ENCODE results near the gene KIF1A.
"Not testable (repeated sequence)": the region's sequence is repeated elsewhere in the genome, so short reads cannot be mapped to it uniquely, and the experiment has no call there.

Gene KIF1A

DNA sequence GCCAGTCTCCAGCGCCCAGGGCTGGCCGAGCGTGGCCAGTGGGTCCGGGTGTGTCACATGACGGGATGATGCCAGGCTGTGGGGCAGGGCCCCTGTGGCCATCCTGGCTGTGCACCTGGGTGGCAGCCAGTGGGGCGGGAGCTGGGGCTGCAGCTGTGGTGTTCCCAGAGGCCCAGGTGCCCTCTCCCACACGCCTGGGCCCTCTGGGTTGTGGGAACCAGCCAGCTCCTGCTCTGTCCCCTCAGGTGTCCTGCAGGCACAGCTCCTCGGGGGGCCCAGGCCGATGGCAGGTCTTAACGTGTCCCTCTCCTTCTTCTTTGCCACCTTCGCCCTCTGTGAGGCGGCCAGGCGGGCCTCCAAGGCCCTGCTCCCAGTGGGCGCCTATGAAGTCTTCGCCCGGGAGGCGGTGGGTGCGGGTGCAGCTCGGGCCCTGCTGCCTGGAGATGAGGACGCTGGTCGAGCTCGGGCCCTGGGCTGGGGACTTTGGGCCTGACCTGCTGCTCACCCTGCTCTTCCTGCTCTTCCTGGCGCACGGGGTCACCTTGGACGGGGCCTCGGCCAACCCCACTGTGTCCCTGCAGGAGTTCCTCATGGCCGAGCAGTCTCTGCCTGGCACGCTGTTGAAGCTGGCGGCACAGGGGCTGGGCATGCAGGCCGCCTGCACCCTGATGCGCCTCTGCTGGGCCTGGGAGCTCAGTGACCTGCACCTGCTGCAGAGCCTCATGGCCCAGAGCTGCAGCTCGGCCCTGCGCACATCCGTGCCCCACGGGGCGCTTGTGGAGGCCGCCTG is 128.2 kb downstream of the KIF1A start, which contains the start of gene AQP12A:
TSS of gene AQP12A (plus strand) at position 236 of the 790 bp plus-strand sequence. CDS start at position 284, 48 bp downstream.
- not testable (repeated sequence) for H3K4me3 ChIP-seq (replicated peaks; ENCODE audit: low read depth, low read length); DNase-seq (ENCODE audit: low read depth)

- H3K4me3 ChIP-seq (replicated peaks; ENCODE audit: low read depth, low read length); DNase-seq (ENCODE audit: low read depth): not testable (repeated sequence)
Measured at GRCh38 chr2:240691075-240691427, 129.0 kb downstream of the KIF1A start.

GRCh38 chr2:240690421-240691074 is 129.5 kb downstream of the KIF1A start:
- H3K4me3 ChIP-seq (replicated peaks; ENCODE audit: low read depth, low read length); DNase-seq (ENCODE audit: low read depth): not testable (repeated sequence)

DNA sequence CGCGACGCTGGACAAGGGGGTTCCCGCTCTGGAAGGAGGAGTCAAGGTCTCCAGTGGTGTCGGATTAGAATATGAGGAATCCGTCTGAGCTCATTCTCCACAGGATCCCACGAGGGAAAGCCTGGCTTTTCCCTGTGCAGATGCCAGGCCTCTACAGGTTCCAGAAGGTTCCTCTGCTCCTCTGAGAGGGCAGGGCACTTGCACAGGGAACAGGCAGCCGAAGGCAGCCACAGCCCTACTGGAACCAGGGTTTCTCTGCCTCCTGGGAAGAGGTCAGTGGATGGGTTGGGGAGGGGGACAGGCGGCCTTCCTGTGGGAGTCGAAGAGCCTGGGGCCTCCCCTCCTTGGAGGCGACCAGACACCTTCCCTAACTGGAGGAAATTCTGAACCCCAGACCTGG is 130.0 kb downstream of the KIF1A start:
- DNase-seq (ENCODE audit: low read depth), result no peak
- TF ChIP-seq CTCF (IDR thresholded peaks at IDR 0.05; ENCODE audit: low read length, missing control alignments), result no peak
- no peak overlapping the region for H3K4me3 ChIP-seq (replicated peaks; ENCODE audit: low read depth, low read length)

DNA sequence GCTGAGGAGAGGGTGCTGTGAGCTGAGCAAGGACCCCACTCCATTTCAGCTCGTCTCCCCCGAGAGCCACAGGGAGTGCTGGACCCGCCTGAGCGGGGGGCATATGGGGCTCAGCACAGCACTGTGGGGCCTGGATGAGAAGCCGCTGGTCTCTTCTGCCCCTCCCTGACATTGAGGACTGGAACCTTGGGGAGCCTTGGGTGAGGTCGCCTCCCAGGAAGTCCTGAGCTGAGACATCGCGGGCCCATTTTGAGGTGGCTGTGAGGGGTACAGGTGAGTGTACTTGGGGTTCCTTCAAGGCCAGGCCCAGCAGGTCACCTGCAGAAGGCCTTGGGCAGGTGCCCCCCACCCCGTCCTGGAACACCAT is 131.5 kb downstream of the KIF1A start:
- TF ChIP-seq CTCF (IDR thresholded peaks at IDR 0.05; ENCODE audit: low read length, missing control alignments), result no peak
- H3K4me3 ChIP-seq (replicated peaks; ENCODE audit: low read depth, low read length), result no peak overlapping the region
- DNase-seq (ENCODE audit: low read depth), result no peak

DNA sequence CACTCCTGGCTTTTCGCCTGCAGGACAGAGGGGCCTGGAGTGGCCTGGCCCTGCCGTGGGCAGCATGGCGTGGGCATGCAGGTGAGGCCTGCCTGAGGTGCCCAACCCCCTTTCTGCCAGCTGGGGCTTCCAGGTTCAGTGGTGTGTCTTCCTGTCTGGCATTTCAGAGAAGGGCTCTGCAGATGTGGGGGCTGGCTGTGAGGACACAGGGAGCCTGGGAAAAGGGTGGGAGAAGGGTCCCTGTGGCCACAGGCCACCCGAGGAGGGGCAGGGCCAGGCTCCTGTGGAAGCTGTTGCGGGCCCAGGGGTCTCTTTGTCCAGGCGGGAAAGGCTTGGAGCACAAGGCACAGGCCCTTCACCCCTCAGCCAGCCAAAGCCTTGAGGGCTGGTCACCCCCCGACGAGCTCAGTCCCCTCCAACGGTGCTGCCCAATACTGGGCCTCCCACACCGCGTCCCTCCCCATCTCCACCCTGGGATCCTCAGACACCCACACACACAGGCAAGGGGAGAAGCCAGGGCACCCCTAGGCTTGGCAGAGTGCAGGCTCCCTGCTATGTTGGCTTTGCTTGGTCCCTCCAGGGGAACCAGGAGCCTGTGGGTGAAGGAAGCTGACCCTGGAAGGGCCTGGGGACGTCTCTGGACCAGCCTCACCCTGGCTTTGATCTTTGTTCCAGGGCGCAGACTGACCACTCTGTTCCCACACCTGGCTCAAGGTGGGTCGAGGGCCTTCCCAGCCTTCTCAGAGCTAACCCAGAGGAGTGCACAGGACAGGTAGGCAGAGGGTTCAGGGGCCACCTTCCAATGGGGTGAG is 132.1 kb downstream of the KIF1A start:
- H3K4me3 ChIP-seq (replicated peaks; ENCODE audit: low read depth, low read length), result no peak overlapping the region
- TF ChIP-seq CTCF (IDR thresholded peaks at IDR 0.05; ENCODE audit: low read length, missing control alignments), result no peak
- no peak for DNase-seq (ENCODE audit: low read depth)

DNA sequence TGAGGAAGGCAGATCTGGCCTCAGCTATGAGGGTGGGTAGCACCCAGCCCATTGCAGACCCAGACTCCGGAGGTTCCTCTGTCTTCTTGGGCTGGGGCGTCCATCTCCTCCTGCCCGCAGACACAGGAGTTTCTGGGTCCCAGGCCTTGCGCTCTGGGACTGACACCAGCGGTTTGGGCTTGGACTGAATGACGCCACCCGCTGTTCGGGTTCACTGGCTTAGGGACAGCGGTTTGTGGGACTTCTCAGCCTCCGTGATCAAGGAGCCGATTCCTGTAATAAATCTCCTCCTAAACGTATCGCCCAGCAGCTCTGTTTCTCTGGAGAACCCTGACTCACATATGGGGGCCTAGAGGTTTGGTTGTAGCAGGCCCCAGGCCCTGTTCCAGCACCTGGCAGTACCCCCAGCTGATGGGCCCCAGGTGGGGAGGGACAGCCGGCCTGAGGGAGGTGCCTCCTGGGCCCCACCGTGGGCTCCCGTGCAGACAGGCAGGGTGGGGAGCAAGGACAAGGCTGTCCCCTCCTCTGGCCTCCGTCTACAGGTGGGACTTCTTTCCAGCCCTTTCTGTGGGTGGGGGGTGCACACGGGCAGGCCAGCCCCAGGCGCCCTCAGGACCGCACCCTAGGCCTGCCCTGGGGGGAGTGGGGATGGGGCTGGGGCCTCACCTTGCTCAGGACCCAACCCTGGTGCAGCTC is 132.8 kb downstream of the KIF1A start:
- no peak for DNase-seq (ENCODE audit: low read depth)
- TF ChIP-seq CTCF (IDR thresholded peaks at IDR 0.05; ENCODE audit: low read length, missing control alignments), result no peak
- H3K4me3 ChIP-seq (replicated peaks; ENCODE audit: low read depth, low read length), result no peak overlapping the region

- TF ChIP-seq CTCF (IDR thresholded peaks at IDR 0.05; ENCODE audit: low read length, missing control alignments), result no peak
- DNase-seq (ENCODE audit: low read depth), result no peak
- H3K4me3 ChIP-seq (replicated peaks; ENCODE audit: low read depth, low read length), result no peak overlapping the region
Measured at GRCh38 chr2:240686460-240686859, 133.6 kb downstream of the KIF1A start.

All from fibroblast of pulmonary artery (primary cell).